ENCODE results near the gene PDILT.

- TF ChIP-seq CTCF (conservative IDR thresholded peaks at IDR 0.05) = no peak
- TF ChIP-seq ZFX (IDR thresholded peaks at IDR 0.05) = no peak
These were observed 15.7 kb downstream of the PDILT start for GRCh38 chr16:20388854-20389253.
